Neural progenitor cell (in vitro differentiated cells): ENCODE measurements around the gene STAP1. TPM values are rescaled to one million over a fixed set of nuclear protein-coding genes. Genes with fewer than 3 reads are reported as not detected.

Source experiments
- DNase-seq: peaks from one replicate; pipeline ENCODE4 v3.0.0-alpha.2; 2016; ENCODE audit warnings: low spot score
- H2AFZ ChIP-seq: fragments of 200-600 bp; sonication (generic); replicated peaks from 2 replicates; pipeline ENCODE4 v1.6.1; 2016; ENCODE audit warnings: antibody characterized with exemption
- H3F3A ChIP-seq: fragments of 200-600 bp; sonication (generic); 2 replicates; pipeline ENCODE4 v1.6.1; 2016; ENCODE audit warnings: antibody characterized with exemption, low read depth
- H3K27ac ChIP-seq: fragments of 200-600 bp; sonication (generic); 2 replicates; pipeline ENCODE4 v1.5.1; 2016; ENCODE audit warnings: mild to moderate bottlenecking
- H3K27me3 ChIP-seq: fragments of 200-600 bp; sonication (generic); 2 replicates; pipeline ENCODE4 v1.6.1; 2016; ENCODE audit warnings: mild to moderate bottlenecking, moderate library complexity
- H3K36me3 ChIP-seq: fragments of 200-600 bp; sonication (generic); 2 replicates; pipeline ENCODE4 v1.5.1; 2016
- H3K4me1 ChIP-seq: fragments of 200-600 bp; sonication (generic); 2 replicates; pipeline ENCODE4 v1.6.1; 2016; ENCODE audit warnings: mixed run types
- H3K4me2 ChIP-seq: fragments of 200-600 bp; sonication (generic); 2 replicates; pipeline ENCODE4 v1.6.1; 2016
- H3K4me3 ChIP-seq: fragments of 200-600 bp; sonication (generic); 2 replicates; pipeline ENCODE4 v1.5.1; 2016
- H3K79me2 ChIP-seq: fragments of 200-600 bp; sonication (generic); 2 replicates; pipeline ENCODE4 v1.6.1; 2016; ENCODE audit warnings: low read depth
- H3K9ac ChIP-seq: fragments of 200-600 bp; sonication (generic); 2 replicates; pipeline ENCODE4 v1.6.1; 2016
- H3K9me3 ChIP-seq: fragments of 200-600 bp; sonication (generic); 2 replicates; pipeline ENCODE4 v1.5.1; 2016; ENCODE audit warnings: low read depth
- H4K20me1 ChIP-seq: fragments of 200-600 bp; sonication (generic); 2 replicates; pipeline ENCODE4 v1.6.1; 2016; ENCODE audit warnings: low read depth
- H3K27ac Mint-ChIP-seq: 3 replicates; pipeline ENCODE4 v1.8.0; 2021; ENCODE audit warnings: mixed read lengths
- H3K27me3 Mint-ChIP-seq: 2 replicates; pipeline ENCODE4 v1.8.0; 2022; ENCODE audit warnings: low read depth, mild to moderate bottlenecking, inconsistent platforms, moderate library complexity, mixed read lengths; ENCODE audit not compliant: insufficient read depth
- H3K36me3 Mint-ChIP-seq: 3 replicates; pipeline ENCODE4 v1.8.0; 2021; ENCODE audit warnings: mixed read lengths
- H3K4me1 Mint-ChIP-seq: 3 replicates; pipeline ENCODE4 v1.8.0; 2021; ENCODE audit warnings: mixed read lengths
- H3K4me3 Mint-ChIP-seq: 3 replicates; pipeline ENCODE4 v1.8.0; 2021; ENCODE audit warnings: mild to moderate bottlenecking, moderate library complexity, mixed read lengths
- H3K9me3 Mint-ChIP-seq: 3 replicates; pipeline ENCODE4 v1.8.0; 2020; ENCODE audit warnings: mixed read lengths
- EZH2 ChIP-seq: fragments of 200-600 bp; sonication (generic); IDR thresholded peaks from 2 replicates; pipeline ENCODE4 v1.6.1; 2017; ENCODE audit warnings: antibody characterized with exemption, mild to moderate bottlenecking, moderate library complexity
- EZH2phosphoT487 ChIP-seq: fragments of 200-600 bp; sonication (generic); IDR thresholded peaks from 2 replicates; pipeline ENCODE4 v1.6.1; 2017; ENCODE audit warnings: antibody characterized with exemption
- total RNA-seq: library from RNA; depleted of rRNA; stranded (reverse); fragments of >200 nt; gene quantifications from 2 replicates; pipeline ENCODE4 v1.2.3, GENCODE V29; 2015; ENCODE audit warnings: low replicate concordance
- TF ChIP-seq, protein P1 (sequence below): fragments of 200-600 bp; sonication (generic); IDR thresholded peaks from 2 replicates; pipeline ENCODE4 v1.5.1; 2017; ENCODE audit warnings: antibody characterized with exemption, mild to moderate bottlenecking

STAP1 gene
- total RNA-seq, 1 donor from 2014 or later: not detected

DNA sequence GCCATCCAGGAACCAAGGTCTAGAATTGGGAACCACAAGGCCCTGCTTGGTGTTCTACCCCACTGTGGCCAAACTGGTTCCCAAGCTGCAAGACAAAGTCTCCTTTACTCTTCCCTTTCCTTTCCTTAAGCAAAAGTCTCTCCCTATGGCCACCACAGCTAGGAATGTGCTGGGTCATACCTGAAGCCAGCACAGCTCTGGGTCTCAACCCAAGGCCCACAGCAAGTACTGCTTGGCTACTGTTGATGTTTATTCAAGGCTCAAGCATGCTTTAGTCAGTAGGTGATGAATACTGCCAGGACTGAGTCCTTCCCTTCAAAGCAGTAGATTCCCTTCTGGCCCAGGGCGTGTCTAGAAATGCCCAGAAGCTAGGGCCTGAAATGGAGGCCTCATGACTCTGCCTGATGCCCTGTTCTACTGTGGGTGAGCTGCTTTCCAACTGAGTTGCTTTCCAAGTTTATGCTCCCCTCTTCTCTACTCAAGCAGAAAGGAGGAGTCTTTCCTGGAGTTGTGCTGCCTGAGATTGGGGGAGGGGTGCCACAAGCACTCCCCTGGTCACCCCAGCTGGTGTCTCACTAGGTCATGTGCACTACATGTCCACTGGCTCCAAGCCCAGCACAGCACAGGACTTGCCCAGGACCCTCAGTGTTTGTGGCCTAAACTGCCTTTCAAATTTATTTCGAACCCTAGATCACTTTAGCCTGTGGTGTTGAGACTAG lies 44.9 kb downstream of the STAP1 start:
- Mint-ChIP-seq H3K4me3 (no peak overlapping the region), H3K9me3 (peaks cover 4% of the 10 kb centered on the region)
- no peak overlapping the region for H2AFZ ChIP-seq

DNA sequence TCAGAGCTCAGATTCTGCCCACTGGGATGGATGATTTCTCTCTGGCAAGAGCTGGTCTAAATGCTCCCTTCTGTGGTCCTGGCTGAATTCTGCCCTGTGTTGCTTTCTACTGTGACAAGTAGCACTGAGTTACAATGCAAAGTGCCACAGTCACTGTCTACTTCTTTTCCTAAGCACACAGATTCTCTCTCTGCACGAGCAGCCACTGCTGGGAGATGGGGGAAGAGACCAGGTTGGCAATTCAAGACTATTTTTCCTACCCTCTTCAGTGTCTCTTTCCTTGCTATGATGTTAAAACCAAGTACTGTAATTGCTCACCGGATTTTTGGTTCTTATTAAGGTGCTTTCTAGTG lies 45.5 kb downstream of the STAP1 start:
- H3F3A ChIP-seq: no peaks in the 10 kb centered on the region
- H3K4me3 Mint-ChIP-seq: no peak overlapping the region
- no peaks in the 10 kb centered on the region for H3K9me3 ChIP-seq
- H3K4me3 ChIP-seq: no peak overlapping the region
- no peak overlapping the region for H2AFZ ChIP-seq
- H3K27me3 Mint-ChIP-seq: no peaks in the 10 kb centered on the region
- H3K4me1 Mint-ChIP-seq: no peaks in the 10 kb centered on the region
- no peak overlapping the region for H3K4me2 ChIP-seq
- no peak for DNase-seq
- TF ChIP-seq EZH2: no peak
- no peak for TF ChIP-seq EZH2phosphoT487
- TF ChIP-seq, protein P1, sequence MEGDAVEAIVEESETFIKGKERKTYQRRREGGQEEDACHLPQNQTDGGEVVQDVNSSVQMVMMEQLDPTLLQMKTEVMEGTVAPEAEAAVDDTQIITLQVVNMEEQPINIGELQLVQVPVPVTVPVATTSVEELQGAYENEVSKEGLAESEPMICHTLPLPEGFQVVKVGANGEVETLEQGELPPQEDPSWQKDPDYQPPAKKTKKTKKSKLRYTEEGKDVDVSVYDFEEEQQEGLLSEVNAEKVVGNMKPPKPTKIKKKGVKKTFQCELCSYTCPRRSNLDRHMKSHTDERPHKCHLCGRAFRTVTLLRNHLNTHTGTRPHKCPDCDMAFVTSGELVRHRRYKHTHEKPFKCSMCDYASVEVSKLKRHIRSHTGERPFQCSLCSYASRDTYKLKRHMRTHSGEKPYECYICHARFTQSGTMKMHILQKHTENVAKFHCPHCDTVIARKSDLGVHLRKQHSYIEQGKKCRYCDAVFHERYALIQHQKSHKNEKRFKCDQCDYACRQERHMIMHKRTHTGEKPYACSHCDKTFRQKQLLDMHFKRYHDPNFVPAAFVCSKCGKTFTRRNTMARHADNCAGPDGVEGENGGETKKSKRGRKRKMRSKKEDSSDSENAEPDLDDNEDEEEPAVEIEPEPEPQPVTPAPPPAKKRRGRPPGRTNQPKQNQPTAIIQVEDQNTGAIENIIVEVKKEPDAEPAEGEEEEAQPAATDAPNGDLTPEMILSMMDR: no peak
- no peak overlapping the region for H3K27ac Mint-ChIP-seq
- peaks cover 4% of the 10 kb centered on the region for H3K9me3 Mint-ChIP-seq
- no peaks in the 10 kb centered on the region for H3K36me3 ChIP-seq
- no peaks in the 10 kb centered on the region for H3K4me1 ChIP-seq
- H3K79me2 ChIP-seq: no peaks in the 10 kb centered on the region
- no peaks in the 10 kb centered on the region for H4K20me1 ChIP-seq
- no peaks in the 10 kb centered on the region for H3K27me3 ChIP-seq
- H3K36me3 Mint-ChIP-seq: no peaks in the 10 kb centered on the region
- no peak overlapping the region for H3K27ac ChIP-seq
- no peak overlapping the region for H3K9ac ChIP-seq

More for the DNA sequence above, 44.9 kb downstream of the STAP1 start:
- Histone ChIP-seq H3K36me3 (no peaks in the 10 kb centered on the region), H3K27ac (no peak overlapping the region), H3F3A (no peaks in the 10 kb centered on the region), H3K79me2 (no peaks in the 10 kb centered on the region), H3K9me3 (no peaks in the 10 kb centered on the region), H3K4me3 (no peak overlapping the region), H3K4me1 (no peaks in the 10 kb centered on the region), H3K4me2 (no peak overlapping the region), H3K27me3 (no peaks in the 10 kb centered on the region), H4K20me1 (no peaks in the 10 kb centered on the region), H3K9ac (no peak overlapping the region)
- TF ChIP-seq, protein P1: no peak
- no peak for TF ChIP-seq EZH2phosphoT487
- TF ChIP-seq EZH2: no peak
- Mint-ChIP-seq H3K27me3 (no peaks in the 10 kb centered on the region), H3K27ac (no peak overlapping the region), H3K36me3 (no peaks in the 10 kb centered on the region), H3K4me1 (no peaks in the 10 kb centered on the region)
- DNase-seq: no peak

DNA sequence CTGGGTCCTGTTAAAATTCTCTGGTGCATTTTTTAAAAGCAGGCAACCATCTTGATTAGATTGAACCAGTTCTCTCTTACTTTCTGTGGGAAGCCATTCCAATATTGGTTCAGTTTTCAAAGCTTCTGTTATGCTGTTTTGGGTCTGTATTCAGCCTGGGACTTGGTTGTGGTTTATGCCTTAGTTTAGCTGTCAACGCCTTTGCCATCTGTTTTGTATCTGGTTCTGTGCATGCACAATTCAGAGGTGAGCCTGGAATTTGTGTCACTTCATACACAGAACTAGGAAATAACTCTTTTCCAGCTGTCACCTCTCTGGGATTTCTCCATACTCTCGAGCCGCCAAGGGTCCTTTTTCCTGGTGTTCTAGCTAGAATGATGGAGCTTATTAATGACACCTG lies 46.2 kb downstream of the STAP1 start:
- no peak for TF ChIP-seq EZH2phosphoT487
- no peak for TF ChIP-seq EZH2
- TF ChIP-seq, protein P1: no peak
- Mint-ChIP-seq H3K4me1 (no peaks in the 10 kb centered on the region), H3K36me3 (peaks cover 1% of the 10 kb centered on the region), H3K9me3 (peaks cover 4% of the 10 kb centered on the region), H3K27me3 (peaks cover 2% of the 10 kb centered on the region), H3K27ac (no peak overlapping the region), H3K4me3 (no peak overlapping the region)
- H3K27ac ChIP-seq: no peak overlapping the region
- H2AFZ ChIP-seq: no peak overlapping the region
- no peaks in the 10 kb centered on the region for H3K4me1 ChIP-seq
- no peak overlapping the region for H3K4me2 ChIP-seq
- no peaks in the 10 kb centered on the region for H3K36me3 ChIP-seq
- H3K9ac ChIP-seq: no peak overlapping the region
- no peaks in the 10 kb centered on the region for H3F3A ChIP-seq
- no peak for DNase-seq
- no peaks in the 10 kb centered on the region for H3K9me3 ChIP-seq
- H3K27me3 ChIP-seq: no peaks in the 10 kb centered on the region
- no peaks in the 10 kb centered on the region for H3K79me2 ChIP-seq
- H4K20me1 ChIP-seq: no peaks in the 10 kb centered on the region
- H3K4me3 ChIP-seq: no peak overlapping the region
